Measurements from ENCODE around the gene UBXN2A.

Gene UBXN2A

GRCh38 chr2:24048769-24049484, 108.7 kb downstream of the UBXN2A start:
- DNase-seq (ENCODE audit: low read depth) = no peak
- TF ChIP-seq CTCF (conservative IDR thresholded peaks at IDR 0.05; ENCODE audit: control insufficient read depth, insufficient read depth, low read depth, low read length) = no peak
- H3K4me3 ChIP-seq (ENCODE audit: control insufficient read depth, low read depth, low read length) = peak overlapping the region; percentile 68

- TF ChIP-seq CTCF (conservative IDR thresholded peaks at IDR 0.05; ENCODE audit: control insufficient read depth, insufficient read depth, low read depth, low read length) = no peak
- DNase-seq (ENCODE audit: low read depth) = peak; percentile 61
- H3K4me3 ChIP-seq (ENCODE audit: control insufficient read depth, low read depth, low read length) = peak within 1 kb of the TSS; percentile 68
Observed at GRCh38 chr2:24049485-24050021, 109.3 kb downstream of the UBXN2A start, which contains the start of gene FKBP1B. Gene FKBP1B, plus strand, starts transcription at chr2:24049741. Its CDS starts 109 bp downstream, at chr2:24049850.

- peak; percentile 18 for DNase-seq (ENCODE audit: low read depth)
- H3K4me3 ChIP-seq (ENCODE audit: control insufficient read depth, low read depth, low read length) = peak overlapping the region; percentile 68
Observed at GRCh38 chr2:24050041-24050979, 110.0 kb downstream of the UBXN2A start.

GRCh38 chr2:24051833-24052232, 111.6 kb downstream of the UBXN2A start:
- no peak for TF ChIP-seq CTCF (conservative IDR thresholded peaks at IDR 0.05; ENCODE audit: control insufficient read depth, insufficient read depth, low read depth, low read length)
- no peak overlapping the region for H3K4me3 ChIP-seq (ENCODE audit: control insufficient read depth, low read depth, low read length)
- DNase-seq (ENCODE audit: low read depth) = no peak

More at GRCh38 chr2:24050041-24050979, 110.0 kb downstream of the UBXN2A start:
- no peak for TF ChIP-seq CTCF (conservative IDR thresholded peaks at IDR 0.05; ENCODE audit: control insufficient read depth, insufficient read depth, low read depth, low read length)

GRCh38 chr2:24052951-24053350, 112.7 kb downstream of the UBXN2A start:
- TF ChIP-seq CTCF (conservative IDR thresholded peaks at IDR 0.05; ENCODE audit: control insufficient read depth, insufficient read depth, low read depth, low read length) = no peak
- no peak for DNase-seq (ENCODE audit: low read depth)
- H3K4me3 ChIP-seq (ENCODE audit: control insufficient read depth, low read depth, low read length) = no peak overlapping the region
